HepG2 (cell line): ENCODE results near the gene AGAP1. TPM values are rescaled to one million over a fixed set of nuclear protein-coding genes. Genes with fewer than 3 reads are reported as not detected.

Experiments used
- AGO1 ChIP-seq: fragments of 200-400 bp; formaldehyde crosslinking; IDR thresholded peaks from 2 replicates; pipeline ENCODE4 v1.6.1; 2017; ENCODE audit warnings: mild to moderate bottlenecking, low read depth, low read length, moderate library complexity; ENCODE audit not compliant: poor library complexity, severe bottlenecking
- ETV5 ChIP-seq: IDR thresholded peaks from 2 replicates; pipeline ENCODE4 v1.6.1; 2018; ENCODE audit warnings: missing biosample characterization, missing genetic modification reagents, inconsistent platforms, borderline replicate concordance
- FOXA1 ChIP-seq, 2 experiments: fragments of 450-650 bp in 1 of 2; sonication (generic) in 1 of 2; formaldehyde crosslinking in 1 of 2; IDR thresholded peaks; 2 replicates each; pipeline versions ENCODE4 v1.4.0 to v1.6.1; 2016 to 2020; ENCODE audit warnings: missing genetic modification reagents in 1 of 2
- GLI4 ChIP-seq: sonication (generic); formaldehyde crosslinking; IDR thresholded peaks from 2 replicates; pipeline ENCODE4 v1.5.1; 2020; ENCODE audit warnings: missing genetic modification reagents, mild to moderate bottlenecking, moderate library complexity, borderline replicate concordance
- HIC2 ChIP-seq: sonication (generic); formaldehyde crosslinking; IDR thresholded peaks from 2 replicates; pipeline ENCODE4 v1.9.0; 2022; ENCODE audit warnings: low read depth, missing genetic modification reagents
- MATR3 ChIP-seq: sonication (generic); formaldehyde crosslinking; IDR thresholded peaks from 2 replicates; pipeline ENCODE4 v1.4.0; 2020; ENCODE audit warnings: missing genetic modification reagents
- MEIS2 ChIP-seq: sonication (generic); formaldehyde crosslinking; IDR thresholded peaks from 2 replicates; pipeline ENCODE4 v1.9.0; 2021; ENCODE audit warnings: mild to moderate bottlenecking, missing genetic modification reagents
- MNT ChIP-seq: fragments of 450-650 bp; IDR thresholded peaks from 2 replicates; pipeline ENCODE4 v1.6.1; 2016
- NR2F6 ChIP-seq, 2 experiments: IDR thresholded peaks; 2 replicates each; pipeline ENCODE4 v1.6.1; 2016; ENCODE audit warnings: antibody characterized with exemption in 1 of 2, mild to moderate bottlenecking in 1 of 2
- RCOR2 ChIP-seq: IDR thresholded peaks from 2 replicates; pipeline ENCODE4 v1.6.1; 2016; ENCODE audit warnings: missing biosample characterization, missing genetic modification reagents
- REST ChIP-seq, 2 experiments: IDR thresholded peaks; 2 replicates each; pipeline ENCODE4 v1.6.1; 2011 to 2012; ENCODE audit warnings: low read length in 2 of 2, borderline replicate concordance in 1 of 2, low read depth in 1 of 2, mild to moderate bottlenecking in 1 of 2, moderate library complexity in 1 of 2
- SRSF4 ChIP-seq: fragments of 200-400 bp; formaldehyde crosslinking; IDR thresholded peaks from one replicate; pipeline ENCODE4 v1.6.1; 2018; ENCODE audit warnings: mild to moderate bottlenecking, low read depth, low read length, moderate library complexity; ENCODE audit not compliant: poor library complexity, severe bottlenecking
- SUZ12 ChIP-seq: fragments of 150-350 bp; IDR thresholded peaks from 2 replicates; pipeline ENCODE4 v1.6.1; 2014; ENCODE audit warnings: low read depth, low read length
- ZBTB25 ChIP-seq: IDR thresholded peaks from 2 replicates; pipeline ENCODE4 v1.6.1; 2018; ENCODE audit warnings: missing genetic modification reagents
- ZKSCAN5 ChIP-seq: sonication (generic); formaldehyde crosslinking; IDR thresholded peaks from 2 replicates; pipeline ENCODE4 v1.5.1; 2020; ENCODE audit warnings: mild to moderate bottlenecking, missing genetic modification reagents
- ZNF143 ChIP-seq: sonication (generic); formaldehyde crosslinking; IDR thresholded peaks from 2 replicates; pipeline ENCODE4 v1.4.0; 2020; ENCODE audit warnings: missing genetic modification reagents
- ZNF30 ChIP-seq: sonication (generic); formaldehyde crosslinking; IDR thresholded peaks from 2 replicates; pipeline ENCODE4 v1.5.0; 2020; ENCODE audit warnings: mild to moderate bottlenecking, missing genetic modification reagents
- ZNF574 ChIP-seq: sonication (generic); formaldehyde crosslinking; IDR thresholded peaks from 2 replicates; pipeline ENCODE4 v1.4.0; 2020; ENCODE audit warnings: missing genetic modification reagents
- ZNF644 ChIP-seq: IDR thresholded peaks from 2 replicates; pipeline ENCODE4 v1.6.1; 2016; ENCODE audit warnings: low read depth
- polyA plus RNA-seq, 8 experiments: library from polyadenylated mRNA; depleted of rRNA in 3 of 8; stranded (reverse) in 7 of 8; unstranded in 1 of 8; fragments of >200 nt; fragmentation: Illumina TruSeq in 4 of 8; extraction: Trizol in 4 of 8; gene quantifications; 2 replicates each; pipeline versions ENCODE4 v1.2.1 to v1.2.3, GENCODE V29; 2011 to 2016; ENCODE audit warnings: low read depth in 4 of 8, missing spikeins in 1 of 8, mixed read lengths in 1 of 8; ENCODE audit not compliant: insufficient read depth in 1 of 8
- total RNA-seq, 5 experiments: library from RNA; depleted of rRNA; stranded (reverse); fragments of >200 nt; fragmentation: Illumina TruSeq; extraction: Trizol; gene quantifications; 2 replicates each; pipeline ENCODE4 v1.2.3, GENCODE V29; 2016; ENCODE audit warnings: low read depth in 1 of 5

AGAP1 gene
- total and polyA plus RNA-seq, 2 of the 13 experiments (the other 11 are each of a cell fraction or from before 2014, with no cell fraction given) = 21.2 to 32.7 TPM

- TF ChIP-seq ZBTB25 (CRISPR knock-in tag) (no peak), MEIS2 (peak; percentile 57; the same call in 1 of the 2 replicates), FOXA1 (IDR thresholded peaks at IDR 0.05) (no peak), FOXA1 (CRISPR knock-in tag; IDR thresholded peaks at IDR 0.05) (peak; percentile 65), MATR3 (CRISPR knock-in tag) (no peak), ZNF574 (CRISPR knock-in tag) (peak; percentile 16; the same call in 1 of the 2 replicates), ZNF143 (CRISPR knock-in tag) (no peak), ZNF644 (CRISPR knock-in tag) (peak; percentile 81), ZNF30 (CRISPR knock-in tag) (no peak), MNT (no peak), ZKSCAN5 (no peak), SUZ12 (no peak), AGO1 (no peak), SRSF4 (no peak), RCOR2 (CRISPR knock-in tag) (no peak; the same call in 1 of the 2 replicates), REST (IDR thresholded peaks at IDR 0.05; ENCODE audit: borderline replicate concordance in 1 of 2, low read depth in 1 of 2, low read length in 2 of 2) (peak in 1 of 2 experiments; percentile 73; a peak in 1 of 4 replicates), NR2F6 (IDR thresholded peaks at IDR 0.05) (peak; percentile 55), NR2F6 (CRISPR knock-in tag; IDR thresholded peaks at IDR 0.05) (peak; percentile 83), ETV5 (CRISPR knock-in tag) (peak; percentile 96), GLI4 (CRISPR knock-in tag) (no peak), HIC2 (CRISPR knock-in tag) (no peak; the same call in 1 of the 2 replicates)
Measured at GRCh38 chr2:235542733-235543127, 48.9 kb downstream of the AGAP1 start (continued).
